Calu3 (cell line): Measurements from ENCODE around the gene ANXA10. TPM values are rescaled to one million over a fixed set of nuclear protein-coding genes. Genes with fewer than 3 reads are reported as not detected.

ENCODE experiments used
- Bru-seq: library from RNA; stranded (reverse); fragments of 400-500 nt; gene quantifications from one replicate; lab custom pipeline; 2021; lab: Mats Ljungman, UMichigan
- BruChase-seq, 2 experiments: library from RNA; stranded (reverse); fragments of 400-500 nt; gene quantifications; one replicate each; lab custom pipeline; 2021; lab: Mats Ljungman, UMichigan
- BruUV-seq: library from RNA; stranded (reverse); fragments of 400-500 nt; replicated peaks from 2 replicates; lab custom pipeline; 2021; lab: Mats Ljungman, UMichigan
- CTCF ChIA-PET: fragments of 300-600 bp; sonication (Branson Sonifier 250); formaldehyde crosslinking; loops from one replicate; lab custom pipeline; 2022; ENCODE audit warnings: antibody characterized with exemption; lab: Charles Lee
- DNase-seq: peaks from one replicate; pipeline ENCODE4 v3.0.0; 2022
- H3K27ac Mint-ChIP-seq: one replicate; pipeline ENCODE4 v1.8.0; 2022; ENCODE audit warnings: mixed read lengths; ENCODE audit not compliant: unreplicated experiment
- H3K27me3 Mint-ChIP-seq: one replicate; pipeline ENCODE4 v1.8.0; 2022; ENCODE audit warnings: mixed read lengths; ENCODE audit not compliant: unreplicated experiment
- H3K36me3 Mint-ChIP-seq: one replicate; pipeline ENCODE4 v1.8.0; 2022; ENCODE audit warnings: mild to moderate bottlenecking, moderate library complexity, mixed read lengths; ENCODE audit not compliant: insufficient read depth, unreplicated experiment
- H3K4me1 Mint-ChIP-seq: one replicate; pipeline ENCODE4 v1.8.0; 2022; ENCODE audit warnings: mild to moderate bottlenecking, low read depth, mixed read lengths; ENCODE audit not compliant: unreplicated experiment
- H3K4me3 Mint-ChIP-seq: one replicate; pipeline ENCODE4 v1.8.0; 2022; ENCODE audit warnings: mild to moderate bottlenecking, low read depth, moderate library complexity, mixed read lengths; ENCODE audit not compliant: unreplicated experiment
- H3K9me3 Mint-ChIP-seq: one replicate; pipeline ENCODE4 v1.8.0; 2022; ENCODE audit warnings: low read depth, mixed read lengths; ENCODE audit not compliant: unreplicated experiment
- intact Hi-C: fragments of 100-400 bp; cut with micrococcal nuclease; formaldehyde crosslinking; loops from one replicate; pipeline ENCODE4 v1.10.0; 2022; ENCODE audit not compliant: unreplicated experiment
- long read RNA-seq: library from polyadenylated mRNA; stranded (forward); transcript quantifications from one replicate; pipeline ENCODE4 v2.0.0, GENCODE V29; 2022
- total RNA-seq: library from RNA; stranded (reverse); gene quantifications from 2 replicates; pipeline ENCODE4 v1.2.3, GENCODE V29; 2022
- TF ChIP-seq, protein P1 (sequence below): fragments of 200-600 bp; IDR thresholded peaks from one replicate; pipeline ENCODE4 v1.8.0; 2022; ENCODE audit warnings: antibody characterized with exemption; ENCODE audit not compliant: unreplicated experiment

The ANXA10 gene
- total RNA-seq: 43.2 and 58.3 TPM in 2 replicates
- Bru-seq, nascent RNA: percentile 78 among the genes with signal in this experiment
- percentile 55 among the genes with signal in this experiment for BruChase-seq, experiment 1, labeled RNA remaining after a 6-hour chase
- percentile 46 among the genes with signal in this experiment for BruChase-seq, experiment 2, labeled RNA remaining after a 2-hour chase
- long read RNA-seq, transcript ANXA10-201 (12 exons, 1,417 nt): major isoform, 251 of 282 reads
- long read RNA-seq, partial matches to known transcripts: 11 of 282 reads
- long read RNA-seq, other reads (novel, unspliced or antisense): 20 of 282 reads

DNA sequence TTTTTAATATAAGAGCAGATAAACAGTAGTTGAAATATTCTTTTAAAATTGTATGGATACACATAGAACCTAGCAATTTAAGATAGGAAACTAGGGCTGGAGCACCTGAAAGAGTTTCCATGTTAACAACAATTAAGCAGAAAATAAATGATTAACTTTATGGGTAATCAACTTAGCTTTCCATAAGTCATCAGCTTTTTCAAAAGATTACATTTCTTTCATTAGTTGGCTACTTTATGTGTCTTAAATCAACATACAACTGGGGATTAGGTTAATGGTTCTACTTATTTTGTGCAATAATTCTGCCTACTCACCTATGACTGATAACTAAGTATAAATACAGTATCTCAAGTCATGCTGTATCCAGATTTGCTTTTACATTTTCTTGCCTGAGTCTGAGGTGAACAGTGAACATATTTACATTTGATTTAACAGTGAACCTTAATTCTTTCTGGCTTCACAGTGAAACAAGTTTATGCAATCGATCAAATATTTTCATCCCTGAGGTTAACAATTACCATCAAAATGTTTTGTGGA, at the start of gene ANXA10:
ANXA10 (plus strand) TSS at position 362 of the 537 bp plus-strand sequence; CDS start at position 526, 164 bp downstream.
- no peak within 1 kb of the TSS for H3K4me3 Mint-ChIP-seq
- H3K9me3 Mint-ChIP-seq: peaks cover 4% of the 10 kb centered on the region
- TF ChIP-seq, protein P1, sequence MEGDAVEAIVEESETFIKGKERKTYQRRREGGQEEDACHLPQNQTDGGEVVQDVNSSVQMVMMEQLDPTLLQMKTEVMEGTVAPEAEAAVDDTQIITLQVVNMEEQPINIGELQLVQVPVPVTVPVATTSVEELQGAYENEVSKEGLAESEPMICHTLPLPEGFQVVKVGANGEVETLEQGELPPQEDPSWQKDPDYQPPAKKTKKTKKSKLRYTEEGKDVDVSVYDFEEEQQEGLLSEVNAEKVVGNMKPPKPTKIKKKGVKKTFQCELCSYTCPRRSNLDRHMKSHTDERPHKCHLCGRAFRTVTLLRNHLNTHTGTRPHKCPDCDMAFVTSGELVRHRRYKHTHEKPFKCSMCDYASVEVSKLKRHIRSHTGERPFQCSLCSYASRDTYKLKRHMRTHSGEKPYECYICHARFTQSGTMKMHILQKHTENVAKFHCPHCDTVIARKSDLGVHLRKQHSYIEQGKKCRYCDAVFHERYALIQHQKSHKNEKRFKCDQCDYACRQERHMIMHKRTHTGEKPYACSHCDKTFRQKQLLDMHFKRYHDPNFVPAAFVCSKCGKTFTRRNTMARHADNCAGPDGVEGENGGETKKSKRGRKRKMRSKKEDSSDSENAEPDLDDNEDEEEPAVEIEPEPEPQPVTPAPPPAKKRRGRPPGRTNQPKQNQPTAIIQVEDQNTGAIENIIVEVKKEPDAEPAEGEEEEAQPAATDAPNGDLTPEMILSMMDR: no peak
- H3K27me3 Mint-ChIP-seq: no peaks in the 10 kb centered on the region
- H3K36me3 Mint-ChIP-seq: peaks cover 6% of the 10 kb centered on the region
- CTCF ChIA-PET: interaction anchor here (0.8 kb wide), 1 partner anchor 61 kb away, joined by 3 read pairs; no protein-coding TSS in a partner anchor
- no peak for DNase-seq
- intact Hi-C loops: loop anchor here (2.0 kb wide), 1 partner anchor 61 kb away; no protein-coding TSS in a partner anchor
- BruUV-seq: no TSS peak
- peaks cover 8% of the 10 kb centered on the region for H3K4me1 Mint-ChIP-seq
- H3K27ac Mint-ChIP-seq: peak within 1 kb of the TSS; percentile 77

GRCh38 chr4:168045354-168045753, 47.0 kb upstream of the ANXA10 start:
- Mint-ChIP-seq H3K36me3 (no peaks in the 10 kb centered on the region), H3K4me1 (peaks cover 8% of the 10 kb centered on the region), H3K4me3 (no peak overlapping the region), H3K27ac (no peak overlapping the region), H3K27me3 (no peaks in the 10 kb centered on the region), H3K9me3 (peaks cover 2% of the 10 kb centered on the region)
- intact Hi-C loops: no loop called here
- TF ChIP-seq, protein P1: no peak
- CTCF ChIA-PET: no interaction called here
- BruUV-seq: no TSS peak
- DNase-seq: no peak

GRCh38 chr4:168050002-168050401, 42.3 kb upstream of the ANXA10 start:
- Mint-ChIP-seq H3K4me1 (no peaks in the 10 kb centered on the region), H3K27me3 (no peaks in the 10 kb centered on the region), H3K9me3 (peaks cover 2% of the 10 kb centered on the region), H3K27ac (no peak overlapping the region), H3K36me3 (no peaks in the 10 kb centered on the region), H3K4me3 (no peak overlapping the region)
- no TSS peak for BruUV-seq
- DNase-seq: no peak
- TF ChIP-seq, protein P1: no peak
- CTCF ChIA-PET: no interaction called here
- intact Hi-C loops: no loop called here

- TF ChIP-seq, protein P1: no peak
- BruUV-seq: no TSS peak
- CTCF ChIA-PET: no interaction called here
- H3K9me3 Mint-ChIP-seq: peaks cover 2% of the 10 kb centered on the region
- no peaks in the 10 kb centered on the region for H3K27me3 Mint-ChIP-seq
- no peak for DNase-seq
- no peaks in the 10 kb centered on the region for H3K4me1 Mint-ChIP-seq
- H3K27ac Mint-ChIP-seq: no peak overlapping the region
- no peaks in the 10 kb centered on the region for H3K36me3 Mint-ChIP-seq
- intact Hi-C loops: no loop called here
- no peak overlapping the region for H3K4me3 Mint-ChIP-seq
Measured at GRCh38 chr4:168051526-168051925, 40.8 kb upstream of the ANXA10 start.
